Measurements from ENCODE around the gene HOGA1.

Gene HOGA1

GRCh38 chr10:97580421-97581367, 3.5 kb upstream of the HOGA1 start:
- no peak for FAIRE-seq

DNA sequence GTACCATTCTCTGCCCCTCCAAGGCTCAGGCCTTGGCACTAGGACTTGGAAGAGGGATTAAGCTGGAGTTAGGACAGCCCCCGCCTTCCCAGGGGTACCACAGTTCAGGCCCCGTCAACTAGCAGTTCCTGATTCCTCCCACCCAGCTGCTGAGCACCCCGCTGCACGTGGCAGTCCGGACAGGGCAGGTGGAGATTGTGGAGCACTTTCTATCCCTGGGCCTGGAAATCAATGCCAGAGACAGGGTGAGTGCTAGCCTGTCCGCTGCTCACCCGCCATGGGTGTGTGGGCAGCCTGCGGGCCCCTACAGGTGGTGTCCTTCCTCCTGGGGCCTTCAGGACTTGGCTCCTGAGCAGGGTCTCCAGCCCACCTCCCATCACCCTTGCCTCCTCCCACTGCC, 2.0 kb upstream of the HOGA1 start:
- no peak for FAIRE-seq

GRCh38 chr10:97583476-97583875, 713 bp upstream of the HOGA1 start:
- FAIRE-seq: no peak

DNA sequence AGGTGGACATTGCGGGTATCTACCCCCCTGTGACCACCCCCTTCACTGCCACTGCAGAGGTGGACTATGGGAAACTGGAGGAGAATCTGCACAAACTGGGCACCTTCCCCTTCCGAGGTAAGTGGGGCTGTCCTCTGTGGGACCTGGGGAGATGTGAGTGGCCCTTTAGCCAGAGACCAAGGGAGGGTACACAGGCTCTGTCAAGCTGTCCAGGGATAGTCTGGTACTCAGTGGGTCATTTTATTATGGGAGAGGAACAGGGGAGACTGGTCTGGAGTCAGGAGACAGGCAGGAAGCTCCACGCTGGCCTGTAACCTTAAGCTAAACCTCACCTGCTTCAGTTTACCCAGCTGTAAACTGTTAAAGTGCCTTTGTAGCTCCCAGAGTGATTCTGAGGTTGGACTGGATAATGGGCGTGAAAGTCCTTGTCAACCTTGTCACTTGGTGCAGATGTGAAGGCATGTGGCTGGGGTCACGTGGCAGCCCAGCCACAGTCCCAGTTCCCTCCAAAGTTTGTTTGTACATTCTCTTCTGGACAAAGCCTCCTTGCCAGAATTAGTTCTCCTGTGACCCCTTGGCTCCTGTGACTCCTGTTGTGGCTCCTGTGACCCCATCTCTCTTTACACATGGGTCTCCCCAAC, 729 bp downstream of the HOGA1 start:
- no peak for FAIRE-seq

DNA sequence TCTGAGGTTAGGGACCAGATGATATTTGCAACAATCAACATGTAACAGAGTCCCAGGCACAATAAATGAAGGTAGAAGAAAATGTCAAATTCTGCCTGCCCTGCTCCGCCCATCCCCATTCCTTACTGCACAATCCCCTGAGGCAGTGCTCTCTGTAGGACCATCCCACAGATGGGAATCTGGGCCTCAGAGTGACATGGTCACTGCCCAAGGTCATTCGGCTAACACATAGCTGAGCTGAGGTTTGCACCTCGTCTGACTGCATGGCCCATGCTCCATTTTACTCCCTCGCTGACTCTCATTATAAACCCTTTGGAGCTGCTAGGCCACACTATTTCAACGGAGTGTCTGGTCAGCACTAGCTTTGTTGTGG, 1.2 kb downstream of the HOGA1 start:
- FAIRE-seq: no peak

- FAIRE-seq: no peak
These were observed 3.0 kb downstream of the HOGA1 start for GRCh38 chr10:97587183-97587582.

- no peak for FAIRE-seq
These were observed 5.3 kb downstream of the HOGA1 start, which contains the start of gene C10orf62 for GRCh38 chr10:97589479-97589878. Gene C10orf62 (plus strand): TSS chr10:97589721. CDS start chr10:97589898, 177 bp downstream.

GRCh38 chr10:97590082-97590747, 6.0 kb downstream of the HOGA1 start:
- no peak for FAIRE-seq

- no peak for FAIRE-seq
These were observed 6.7 kb downstream of the HOGA1 start for GRCh38 chr10:97590748-97591495.

DNA sequence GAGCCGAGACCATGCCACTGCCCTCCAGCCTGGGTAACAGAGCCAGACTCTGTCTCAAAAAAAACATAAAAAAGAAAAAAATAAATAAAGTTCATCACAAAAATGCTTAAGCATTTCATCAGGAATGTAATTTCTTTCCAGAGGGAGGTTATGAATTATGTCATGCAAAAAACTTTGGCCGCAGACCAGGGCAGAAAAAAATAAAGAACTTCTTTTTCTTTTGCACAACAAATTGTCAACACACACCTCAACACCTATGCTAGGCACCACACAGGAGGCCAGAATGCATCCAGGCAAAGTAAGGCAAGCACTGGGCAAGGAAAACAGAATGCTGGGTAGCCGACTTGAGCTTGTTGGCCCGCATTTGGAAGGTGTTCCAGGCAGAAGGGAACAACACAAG, 9.2 kb downstream of the HOGA1 start:
- no peak for FAIRE-seq

DNA sequence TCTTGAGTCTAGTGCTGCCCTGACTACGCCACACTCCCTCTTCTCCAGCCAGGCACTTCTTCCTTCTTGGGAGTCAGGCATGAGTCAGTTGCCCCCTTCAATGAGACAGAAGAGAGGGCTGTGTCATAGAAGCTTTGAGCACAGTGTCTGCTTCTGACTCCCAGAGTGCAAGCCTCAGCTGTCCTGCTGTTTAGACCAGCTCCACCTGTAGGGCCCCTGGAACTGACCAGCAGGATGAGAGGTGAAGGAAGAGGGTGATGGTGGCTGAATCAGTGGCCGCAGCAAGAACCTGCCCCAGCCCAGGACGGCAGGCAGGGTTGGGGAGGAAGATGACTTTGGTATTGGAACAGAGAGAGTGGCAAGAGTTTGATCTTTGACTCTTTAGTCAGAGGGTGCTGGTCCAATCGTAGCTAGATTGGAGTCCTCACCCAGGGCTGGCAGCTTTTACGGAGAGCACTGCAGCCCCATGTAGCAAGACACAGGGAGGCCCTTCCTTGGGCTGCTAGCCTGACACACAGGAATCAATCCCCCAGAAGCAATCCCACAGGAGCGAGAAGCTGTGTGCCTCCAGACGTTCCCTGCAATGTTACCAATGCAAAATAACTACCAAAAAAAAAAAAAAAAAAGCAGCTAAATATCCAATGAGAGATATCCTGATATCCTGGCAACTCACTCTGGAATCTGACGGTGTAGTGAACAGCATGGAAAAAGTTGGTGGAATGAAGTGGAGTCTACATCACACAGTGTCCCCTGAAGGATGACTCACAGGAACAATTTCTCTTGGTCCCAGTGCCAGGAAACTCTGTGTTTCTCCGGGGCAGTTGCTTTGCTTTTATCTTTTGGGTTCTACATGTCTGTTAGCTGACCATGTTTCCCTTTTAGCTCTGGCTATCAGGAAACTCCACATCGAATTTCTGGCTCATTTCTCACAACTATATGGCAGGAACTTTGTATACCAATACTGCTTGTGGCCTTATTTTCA, 12.2 kb downstream of the HOGA1 start:
- FAIRE-seq: no peak

DNA sequence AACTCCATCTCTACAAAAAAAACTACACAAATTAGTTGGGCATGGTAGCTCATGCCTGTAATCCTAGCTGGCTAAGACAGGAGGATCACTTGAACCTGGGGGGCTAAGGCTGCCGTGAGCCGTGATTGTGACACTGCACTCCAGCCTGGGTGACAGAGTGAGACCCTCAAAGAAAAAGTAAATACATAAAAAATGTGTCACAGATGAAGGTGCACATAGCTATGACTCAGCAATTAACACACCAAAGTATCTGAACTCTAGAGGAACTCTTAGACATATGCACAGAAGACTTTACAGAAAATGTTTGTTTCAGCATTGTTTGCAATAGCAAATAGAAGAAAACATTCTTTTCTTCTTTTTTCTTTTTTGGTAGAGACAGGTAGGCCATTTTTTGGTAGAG, 13.6 kb downstream of the HOGA1 start:
- FAIRE-seq: no peak

DNA sequence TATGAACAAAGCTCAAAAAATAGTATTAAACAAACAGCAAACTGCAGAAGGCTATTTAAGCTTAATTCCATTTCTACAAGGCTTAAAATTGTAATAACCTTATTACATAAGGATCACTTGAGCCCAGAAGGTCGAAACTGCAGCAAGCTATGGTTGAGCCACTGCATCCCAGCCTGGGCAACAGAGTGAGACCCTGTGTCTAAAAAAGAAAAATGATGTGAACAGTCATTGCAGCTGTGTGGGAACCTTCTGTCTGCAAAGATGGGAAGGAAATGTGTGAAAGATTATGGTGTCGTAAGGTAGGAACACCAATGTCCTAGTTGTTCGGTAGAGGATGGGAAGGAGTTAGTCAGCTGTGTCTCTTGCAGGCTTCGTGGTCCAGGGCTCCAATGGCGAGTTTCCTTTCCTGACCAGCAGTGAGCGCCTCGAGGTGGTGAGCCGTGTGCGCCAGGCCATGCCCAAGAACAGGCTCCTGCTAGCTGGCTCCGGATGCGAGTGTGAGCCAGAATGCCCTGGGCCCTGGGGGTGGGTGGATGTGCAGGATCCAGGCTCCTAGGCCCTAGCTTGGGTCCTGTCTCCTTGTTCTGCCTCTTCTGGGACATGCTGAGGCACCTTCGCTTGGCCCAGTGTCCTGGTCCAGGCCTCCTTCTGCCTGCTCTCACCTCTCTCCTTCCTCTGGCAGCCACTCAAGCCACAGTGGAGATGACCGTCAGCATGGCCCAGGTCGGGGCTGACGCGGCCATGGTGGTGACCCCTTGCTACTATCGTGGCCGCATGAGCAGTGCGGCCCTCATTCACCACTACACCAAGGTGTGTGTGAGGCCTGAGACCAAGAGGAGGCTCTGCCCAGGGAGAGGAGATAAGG, 14.4 kb downstream of the HOGA1 start:
- FAIRE-seq: no peak

DNA sequence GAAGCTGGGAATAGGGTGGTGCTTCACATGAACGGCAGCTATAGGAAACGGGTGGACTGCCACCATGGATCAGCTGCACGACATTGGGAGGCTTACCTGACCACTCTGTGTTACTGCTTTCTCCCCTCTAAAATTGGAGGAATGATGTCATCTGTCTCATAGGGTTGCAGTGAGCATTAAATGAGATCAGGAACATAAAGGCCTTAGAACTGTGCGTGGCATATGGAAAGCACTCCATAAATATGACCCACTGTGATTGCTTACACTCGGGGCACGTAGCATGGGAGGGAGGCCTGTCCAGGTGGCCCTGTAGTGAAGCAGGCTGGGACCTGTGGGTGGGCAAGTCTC, 15.1 kb downstream of the HOGA1 start:
- FAIRE-seq: no peak

DNA sequence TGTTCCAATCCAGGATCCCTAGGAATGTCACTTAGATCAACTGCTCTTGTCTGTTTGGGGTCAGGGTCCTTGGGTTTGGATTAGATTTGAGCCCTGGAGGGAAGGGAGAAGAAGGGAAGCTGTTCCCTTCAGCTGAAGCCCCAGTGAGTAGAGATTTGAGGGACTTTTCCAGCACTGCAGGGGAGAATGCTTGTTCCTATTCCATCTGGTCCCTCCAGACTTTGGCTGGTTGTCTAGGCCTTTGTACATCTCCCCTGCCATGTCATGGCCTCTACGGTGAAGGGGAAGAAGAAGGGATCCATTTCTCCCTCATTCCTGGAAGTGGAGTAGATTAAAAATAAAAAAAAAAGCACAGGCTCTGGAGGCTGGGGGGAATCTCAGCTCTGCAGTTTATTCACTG, 16.4 kb downstream of the HOGA1 start:
- no peak for FAIRE-seq

- no peak for FAIRE-seq
These were observed 17.4 kb downstream of the HOGA1 start for GRCh38 chr10:97601268-97602215.

DNA sequence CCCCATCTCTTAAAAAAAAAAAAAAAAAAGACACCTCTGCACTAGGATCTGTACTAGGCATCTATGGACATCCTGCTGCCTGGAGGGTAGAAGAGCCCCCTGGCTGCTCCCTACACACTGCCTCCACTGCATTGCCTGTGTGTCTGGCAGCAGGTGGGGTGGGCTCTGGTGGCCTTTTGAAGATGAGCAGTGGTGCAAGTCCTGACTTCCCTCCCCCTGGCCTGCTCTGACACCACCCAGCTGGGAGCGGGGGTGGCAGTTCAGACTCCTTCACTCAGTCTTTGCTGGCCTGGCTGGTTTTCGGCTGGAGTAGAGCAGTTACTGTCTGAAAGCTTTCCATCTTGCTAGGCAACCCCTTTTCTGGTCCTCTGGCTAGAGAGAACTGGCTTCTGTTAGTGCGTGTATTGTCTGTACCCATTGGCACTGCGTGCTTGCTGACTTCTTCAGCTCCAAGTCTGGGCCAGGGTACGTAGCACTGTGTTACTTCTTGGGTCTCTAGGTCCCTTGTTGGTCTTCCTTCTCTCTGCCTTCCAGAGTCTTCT, 23.0 kb downstream of the HOGA1 start:
- FAIRE-seq: no peak

DNA sequence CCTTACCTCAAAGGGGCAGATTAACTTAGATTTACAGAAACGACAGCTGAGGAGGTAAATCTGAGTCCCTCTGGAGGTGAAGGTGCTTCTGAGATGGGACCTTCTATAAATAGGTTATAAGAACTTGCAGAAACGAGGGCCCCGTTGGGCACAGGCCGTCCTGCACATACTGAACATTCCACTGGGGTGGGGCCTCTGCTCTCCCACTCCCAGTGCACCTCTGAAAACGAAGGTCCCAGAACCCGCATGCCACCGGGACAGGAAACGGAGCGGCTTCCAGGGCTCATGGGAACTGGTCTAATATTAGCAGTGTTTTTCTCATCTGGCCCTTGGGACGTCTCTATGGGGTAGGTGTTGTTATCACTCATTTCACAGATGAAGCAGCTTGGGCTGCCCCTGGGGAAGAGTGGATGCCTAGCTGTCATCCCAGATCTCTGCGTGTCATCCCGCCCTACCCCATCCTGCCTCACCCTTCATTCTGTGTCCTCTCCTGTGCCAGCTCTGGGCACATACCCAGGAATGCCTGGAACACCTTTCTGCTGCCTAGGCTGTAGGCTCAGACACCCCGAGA, 24.9 kb downstream of the HOGA1 start:
- no peak for FAIRE-seq

DNA sequence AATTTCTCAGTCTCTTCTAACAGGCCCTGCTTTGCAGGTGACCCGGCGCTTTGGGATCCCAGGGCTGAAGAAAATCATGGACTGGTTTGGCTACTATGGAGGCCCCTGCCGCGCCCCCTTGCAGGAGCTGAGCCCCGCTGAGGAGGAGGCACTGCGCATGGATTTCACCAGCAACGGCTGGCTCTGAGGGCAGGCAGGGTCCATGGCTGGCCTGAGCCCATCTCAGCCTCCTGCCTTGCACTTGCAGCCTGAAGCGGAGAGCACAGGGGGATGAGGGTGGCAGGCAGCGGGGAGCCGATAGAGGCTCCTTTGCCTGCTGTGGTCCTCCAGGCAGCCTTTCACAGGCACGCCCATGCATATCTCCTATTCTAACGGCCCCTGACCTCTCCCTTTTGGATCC, 27.3 kb downstream of the HOGA1 start:
- no peak for FAIRE-seq

Measured in endometrium (tissue), 2 donors.